Medulla oblongata (tissue), 1 donor: ENCODE data around the gene WTIP.
"Not testable (repeated sequence)": the region's sequence is repeated elsewhere in the genome, so short reads cannot be mapped to it uniquely, and the experiment has no call there.

ENCODE experiments used
- DNase-seq: peaks from one replicate; pipeline ENCODE4 v3.0.0-alpha.2; 2015; ENCODE audit errors: extremely low spot score

Gene WTIP

GRCh38 chr19:34503531-34504272, 22.1 kb downstream of the WTIP start:
- DNase-seq: no peak

- DNase-seq: no peak
Observed at GRCh38 chr19:34504273-34504808, 22.8 kb downstream of the WTIP start.

GRCh38 chr19:34504809-34505291, 23.3 kb downstream of the WTIP start:
- DNase-seq: no peak

GRCh38 chr19:34505321-34506025, 23.9 kb downstream of the WTIP start:
- no peak for DNase-seq

GRCh38 chr19:34506026-34506370, 24.4 kb downstream of the WTIP start:
- DNase-seq: no peak

- DNase-seq: no peak
Observed at GRCh38 chr19:34507414-34508067, 26.0 kb downstream of the WTIP start.

- DNase-seq: no peak
Observed at GRCh38 chr19:34508540-34508939, 27.0 kb downstream of the WTIP start.

GRCh38 chr19:34510904-34511303, 29.3 kb downstream of the WTIP start:
- DNase-seq: not testable (repeated sequence)

GRCh38 chr19:34512254-34512822, 30.8 kb downstream of the WTIP start:
- no peak for DNase-seq

GRCh38 chr19:34513767-34514166, 32.2 kb downstream of the WTIP start:
- DNase-seq: no peak

- DNase-seq: no peak
Observed at GRCh38 chr19:34519602-34520001, 38.0 kb downstream of the WTIP start.

- no peak for DNase-seq
Observed at GRCh38 chr19:34523408-34523807, 41.9 kb downstream of the WTIP start.

- DNase-seq: no peak
Observed at GRCh38 chr19:34525001-34525400, 43.4 kb downstream of the WTIP start.

- no peak for DNase-seq
Observed at GRCh38 chr19:34534206-34534605, 52.6 kb downstream of the WTIP start.

- no peak for DNase-seq
Observed at GRCh38 chr19:34539396-34539795, 57.8 kb downstream of the WTIP start.

GRCh38 chr19:34540811-34541557, 59.4 kb downstream of the WTIP start:
- no peak for DNase-seq

- DNase-seq: no peak
Observed at GRCh38 chr19:34549833-34550232, 68.3 kb downstream of the WTIP start.

- no peak for DNase-seq
Observed at GRCh38 chr19:34555447-34555846, 73.9 kb downstream of the WTIP start.

GRCh38 chr19:34556488-34556887, 74.9 kb downstream of the WTIP start:
- DNase-seq: peak; percentile 12

GRCh38 chr19:34559045-34559444, 77.5 kb downstream of the WTIP start:
- DNase-seq: no peak

GRCh38 chr19:34560229-34560628, 78.7 kb downstream of the WTIP start:
- DNase-seq: no peak
